BE2C (cell line): ENCODE results near the gene CPS1.
A peak's percentile ranks its signal among the peaks of the same experiment; 100 is the strongest.

Source experiments
- DNase-seq: peaks from one replicate; pipeline ENCODE4 v3.0.0-alpha.2; 2020
- H3K27me3 ChIP-seq: fragments of 250-450 bp; sonication (Bioruptor Pico); 2 replicates; pipeline ENCODE4 v1.5.1; 2020; ENCODE audit warnings: mild to moderate bottlenecking
- H3K36me3 ChIP-seq: fragments of 250-450 bp; sonication (Bioruptor Pico); 2 replicates; pipeline ENCODE4 v1.5.1; 2020; ENCODE audit warnings: mild to moderate bottlenecking
- H3K4me1 ChIP-seq: fragments of 250-450 bp; sonication (Bioruptor Pico); 2 replicates; pipeline ENCODE4 v1.5.1; 2020
- H3K4me3 ChIP-seq: 2 replicates; pipeline ENCODE4 v1.5.1; 2011; ENCODE audit warnings: low read depth, low read length
- H3K9me3 ChIP-seq: fragments of 250-450 bp; sonication (Bioruptor Pico); 2 replicates; pipeline ENCODE4 v1.5.1; 2020
- TF ChIP-seq, protein P1 (sequence below): IDR thresholded peaks from 2 replicates; pipeline ENCODE4 v1.5.1; 2012; ENCODE audit warnings: mild to moderate bottlenecking, low read depth, low read length

Gene CPS1

DNA sequence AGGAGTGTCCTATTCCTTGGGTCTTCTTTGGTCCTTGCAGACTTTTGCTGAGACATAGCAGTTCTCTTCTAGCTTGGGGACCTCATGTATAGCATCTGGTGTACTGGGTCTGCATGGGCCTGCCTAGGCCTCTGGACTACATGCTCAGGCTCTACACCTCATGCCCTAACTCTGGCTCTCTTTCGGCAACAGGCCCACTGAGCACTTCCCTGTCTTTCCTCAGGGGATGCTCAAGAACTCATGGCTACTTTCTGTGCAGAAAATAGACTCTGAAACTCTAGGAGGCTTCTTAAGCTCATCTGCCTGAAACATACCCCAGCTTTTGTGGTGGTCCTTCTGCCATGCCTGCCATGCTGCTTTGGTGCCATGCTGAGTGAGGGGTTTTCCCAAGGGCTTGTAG is 21.5 kb upstream of the CPS1 start:
- DNase-seq, result no peak
- TF ChIP-seq, protein P1, sequence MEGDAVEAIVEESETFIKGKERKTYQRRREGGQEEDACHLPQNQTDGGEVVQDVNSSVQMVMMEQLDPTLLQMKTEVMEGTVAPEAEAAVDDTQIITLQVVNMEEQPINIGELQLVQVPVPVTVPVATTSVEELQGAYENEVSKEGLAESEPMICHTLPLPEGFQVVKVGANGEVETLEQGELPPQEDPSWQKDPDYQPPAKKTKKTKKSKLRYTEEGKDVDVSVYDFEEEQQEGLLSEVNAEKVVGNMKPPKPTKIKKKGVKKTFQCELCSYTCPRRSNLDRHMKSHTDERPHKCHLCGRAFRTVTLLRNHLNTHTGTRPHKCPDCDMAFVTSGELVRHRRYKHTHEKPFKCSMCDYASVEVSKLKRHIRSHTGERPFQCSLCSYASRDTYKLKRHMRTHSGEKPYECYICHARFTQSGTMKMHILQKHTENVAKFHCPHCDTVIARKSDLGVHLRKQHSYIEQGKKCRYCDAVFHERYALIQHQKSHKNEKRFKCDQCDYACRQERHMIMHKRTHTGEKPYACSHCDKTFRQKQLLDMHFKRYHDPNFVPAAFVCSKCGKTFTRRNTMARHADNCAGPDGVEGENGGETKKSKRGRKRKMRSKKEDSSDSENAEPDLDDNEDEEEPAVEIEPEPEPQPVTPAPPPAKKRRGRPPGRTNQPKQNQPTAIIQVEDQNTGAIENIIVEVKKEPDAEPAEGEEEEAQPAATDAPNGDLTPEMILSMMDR, result no peak
- H3K4me1 ChIP-seq, result no peaks in the 10 kb centered on the region
- H3K27me3 ChIP-seq, result no peaks in the 10 kb centered on the region
- H3K9me3 ChIP-seq, result no peaks in the 10 kb centered on the region
- H3K4me3 ChIP-seq, result no peak overlapping the region
- H3K36me3 ChIP-seq, result no peaks in the 10 kb centered on the region

DNA sequence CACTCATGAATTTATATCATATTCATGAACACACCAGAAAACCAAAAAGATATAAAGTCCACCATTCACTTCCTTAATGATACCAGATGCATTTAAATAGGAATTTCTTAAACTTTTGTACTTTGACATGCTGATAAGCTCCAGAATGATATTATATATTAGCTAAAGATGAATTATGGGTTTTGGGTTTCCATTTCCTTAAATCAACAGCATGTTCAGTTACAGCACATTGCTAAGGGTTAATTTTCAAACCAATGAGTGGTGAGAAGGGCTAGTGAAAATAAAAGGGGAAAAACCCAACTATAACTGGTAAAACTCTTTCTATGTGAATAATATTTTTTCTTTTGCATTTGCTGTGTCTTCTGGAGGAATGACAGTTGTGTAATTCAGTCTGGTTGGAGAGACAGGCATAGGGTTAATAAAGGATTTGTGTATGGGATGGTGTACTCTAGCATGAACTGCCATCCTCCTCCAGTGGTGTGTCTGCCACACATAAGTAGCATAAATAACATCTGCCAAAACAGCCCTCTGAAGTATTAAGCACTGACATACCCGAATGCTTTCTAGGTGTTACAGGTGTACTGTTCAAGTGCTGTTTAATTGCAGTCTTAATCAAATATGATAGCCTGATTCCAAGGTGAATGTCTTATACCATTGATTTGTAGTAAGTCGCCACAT is 19.3 kb upstream of the CPS1 start:
- no peak for DNase-seq
- TF ChIP-seq, protein P1, result no peak
- Histone ChIP-seq H3K36me3 (no peaks in the 10 kb centered on the region), H3K27me3 (no peaks in the 10 kb centered on the region), H3K4me1 (no peaks in the 10 kb centered on the region), H3K4me3 (no peak overlapping the region), H3K9me3 (no peaks in the 10 kb centered on the region)

DNA sequence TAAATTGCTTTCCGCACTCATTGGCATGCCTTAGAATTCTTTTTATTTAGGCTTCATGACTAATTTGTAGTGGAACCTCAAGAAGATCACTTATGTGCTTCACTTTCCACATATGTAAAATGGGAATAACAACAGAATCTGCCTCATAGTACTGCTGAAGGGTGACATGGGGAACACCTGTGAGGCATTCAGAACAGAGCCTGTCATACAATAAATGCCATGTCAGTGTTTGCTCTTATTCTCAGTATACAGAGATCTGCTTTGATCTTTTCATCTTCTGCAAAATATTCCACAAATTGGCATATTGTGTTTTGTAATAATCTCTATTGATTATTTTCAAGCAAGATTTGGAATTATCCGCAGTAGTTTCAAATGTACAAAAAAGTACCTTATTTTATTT is 17.4 kb upstream of the CPS1 start:
- Histone ChIP-seq H3K36me3 (no peaks in the 10 kb centered on the region), H3K27me3 (no peaks in the 10 kb centered on the region), H3K9me3 (no peaks in the 10 kb centered on the region), H3K4me1 (no peaks in the 10 kb centered on the region), H3K4me3 (no peak overlapping the region)
- DNase-seq, result no peak
- TF ChIP-seq, protein P1, result no peak

DNA sequence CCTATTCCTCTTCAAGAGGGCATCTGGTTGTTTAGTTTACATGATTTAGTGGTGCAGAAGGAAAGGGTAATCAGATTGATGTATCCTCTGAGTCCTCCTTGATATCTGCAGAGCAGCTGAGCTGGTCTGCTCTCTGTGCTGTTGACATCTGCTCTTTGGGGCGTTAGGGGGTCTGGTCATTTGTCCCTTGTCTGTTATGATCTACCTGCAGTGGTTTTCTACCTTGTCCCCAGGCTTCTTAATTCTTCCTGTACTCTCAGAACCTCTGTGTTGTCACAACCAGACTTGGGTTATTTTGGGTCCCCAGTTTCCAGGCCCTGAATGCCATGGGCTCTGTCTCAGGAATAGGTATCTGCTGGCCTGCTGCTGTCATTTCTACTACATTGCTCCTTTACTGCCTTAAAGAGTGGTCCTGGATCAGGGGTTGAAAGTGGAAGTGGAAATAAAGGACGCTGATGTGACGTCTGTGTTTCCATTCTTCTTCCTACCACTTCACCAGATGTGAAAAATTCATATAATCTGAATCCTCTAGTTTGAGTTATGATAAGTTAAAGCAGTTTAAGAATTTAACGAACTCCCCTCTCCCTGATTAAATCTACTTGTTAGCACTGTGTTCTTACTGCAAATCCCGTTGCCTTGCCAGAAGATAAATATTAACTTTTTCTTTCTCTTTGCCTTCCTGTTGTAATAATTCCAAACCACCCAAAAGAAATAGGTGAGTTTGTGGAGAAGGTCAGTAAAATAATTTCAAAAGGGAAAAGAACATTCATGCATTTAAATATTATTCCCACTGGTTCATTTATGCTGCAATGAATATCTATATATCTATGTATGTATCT is 16.6 kb upstream of the CPS1 start:
- Histone ChIP-seq H3K4me1 (no peaks in the 10 kb centered on the region), H3K4me3 (no peak overlapping the region), H3K9me3 (no peaks in the 10 kb centered on the region), H3K27me3 (no peaks in the 10 kb centered on the region), H3K36me3 (no peaks in the 10 kb centered on the region)
- TF ChIP-seq, protein P1, result no peak
- DNase-seq, result no peak

DNA sequence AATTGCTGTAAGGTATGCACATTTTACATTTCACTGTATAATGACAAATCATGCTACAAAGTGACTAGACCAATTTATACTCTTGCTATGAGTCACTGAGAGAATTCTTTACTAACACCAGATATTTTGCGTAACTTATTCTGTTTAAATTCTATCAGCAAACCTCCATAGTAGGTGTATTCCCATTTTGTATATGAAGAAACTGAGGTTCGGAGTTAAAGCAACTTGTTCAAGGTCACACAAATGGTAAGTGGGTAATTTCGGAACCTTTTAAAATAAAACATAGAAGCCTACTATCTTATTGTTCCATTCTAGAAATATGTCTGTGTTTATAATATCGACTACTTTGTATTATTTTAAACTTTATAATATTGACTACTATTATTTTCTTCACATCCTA is 15.9 kb upstream of the CPS1 start:
- Histone ChIP-seq H3K4me3 (no peak overlapping the region), H3K27me3 (no peaks in the 10 kb centered on the region), H3K4me1 (no peaks in the 10 kb centered on the region), H3K36me3 (no peaks in the 10 kb centered on the region), H3K9me3 (no peaks in the 10 kb centered on the region)
- TF ChIP-seq, protein P1, result no peak
- DNase-seq, result no peak

DNA sequence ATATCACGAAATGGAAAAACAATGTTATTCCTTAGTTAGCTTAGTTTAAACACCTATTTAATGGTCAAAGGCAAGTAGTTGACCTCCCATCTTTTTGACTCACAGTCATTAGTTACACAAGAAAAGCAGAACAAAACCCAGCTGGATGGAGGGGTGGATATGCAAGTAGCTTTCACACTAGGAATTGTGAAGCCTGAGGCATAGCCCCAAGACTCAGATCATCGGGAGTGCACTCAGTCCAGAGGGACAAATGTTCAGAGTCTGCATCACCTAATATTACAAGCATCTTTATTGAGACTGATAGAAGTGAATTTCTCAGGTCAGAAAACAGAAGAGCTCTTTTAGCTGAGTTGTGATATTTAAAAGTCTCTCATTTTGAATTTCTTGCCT is 15.5 kb upstream of the CPS1 start:
- TF ChIP-seq, protein P1, result no peak
- Histone ChIP-seq H3K9me3 (no peaks in the 10 kb centered on the region), H3K4me1 (no peaks in the 10 kb centered on the region), H3K36me3 (no peaks in the 10 kb centered on the region), H3K27me3 (no peaks in the 10 kb centered on the region), H3K4me3 (no peak overlapping the region)
- DNase-seq, result peak; percentile 12
